Spleen (tissue), 11 donors: ENCODE results near the gene RPL26. TPM values are rescaled to one million over a fixed set of nuclear protein-coding genes. Genes with fewer than 3 reads are reported as not detected.

ENCODE experiments used
- DNase-seq: peaks from one replicate; pipeline ENCODE4 v3.0.0-alpha.2; 2020
- H3K27ac ChIP-seq, 8 donors: fragments of 200-600 bp; sonication (generic) in 7 of 8; 1 replicate in 4 of 8; 2 replicates in 4 of 8; pipeline versions ENCODE4 v1.5.0 to v1.8.0; 2016 to 2021; ENCODE audit warnings: inconsistent platforms in 4 of 8, mild to moderate bottlenecking in 4 of 8, moderate library complexity in 1 of 8
- H3K27me3 ChIP-seq, 7 donors: fragments of 200-600 bp; sonication (generic) in 6 of 7; replicated peaks in 1 of 7; 1 replicate in 4 of 7; 2 replicates in 3 of 7; pipeline versions ENCODE4 v1.5.0 to v1.8.0; 2016 to 2021; ENCODE audit warnings: inconsistent platforms in 3 of 7, mild to moderate bottlenecking in 1 of 7
- H3K36me3 ChIP-seq, 6 donors: fragments of 200-600 bp; sonication (generic) in 5 of 6; 1 replicate in 4 of 6; 2 replicates in 2 of 6; pipeline versions ENCODE4 v1.5.0 to v1.8.0; 2016 to 2021; ENCODE audit warnings: inconsistent platforms in 2 of 6
- H3K4me1 ChIP-seq, 6 donors: fragments of 200-600 bp; sonication (generic) in 5 of 6; 1 replicate in 3 of 6; 2 replicates in 3 of 6; pipeline versions ENCODE4 v1.5.0 to v1.8.0; 2016 to 2021; ENCODE audit warnings: inconsistent platforms in 3 of 6
- H3K4me3 ChIP-seq, 8 donors: fragments of 200-600 bp; sonication (generic) in 7 of 8; 1 replicate in 4 of 8; 2 replicates in 4 of 8; pipeline versions ENCODE4 v1.5.0 to v1.8.0; 2016 to 2021; ENCODE audit warnings: inconsistent platforms in 4 of 8, mild to moderate bottlenecking in 4 of 8, moderate library complexity in 2 of 8
- H3K9me3 ChIP-seq, 8 donors: fragments of 200-600 bp; sonication (generic) in 7 of 8; 1 replicate in 4 of 8; 2 replicates in 4 of 8; pipeline versions ENCODE4 v1.5.0 to v1.8.0; 2016 to 2021; ENCODE audit warnings: inconsistent platforms in 4 of 8
- CTCF ChIP-seq, 11 experiments: fragments of 200-600 bp in 7 of 11; fragments of 450-650 bp in 4 of 11; sonication (generic) in 4 of 11; IDR thresholded peaks in 8 of 11; conservative IDR thresholded peaks in 3 of 11; 1 replicate in 7 of 11; 2 replicates in 4 of 11; pipeline versions ENCODE4 v1.4.0 to v1.8.0; 2016 to 2021; ENCODE audit warnings: antibody characterized with exemption in 11 of 11, inconsistent platforms in 4 of 11, mild to moderate bottlenecking in 1 of 11
- POLR2A ChIP-seq, 3 donors: fragments of 450-650 bp; IDR thresholded peaks; one replicate each; pipeline ENCODE4 v1.5.1; 2017; ENCODE audit warnings: antibody characterized with exemption in 3 of 3, mild to moderate bottlenecking in 1 of 3
- POLR2AphosphoS5 ChIP-seq, 3 donors: sonication (generic); formaldehyde crosslinking; IDR thresholded peaks; one replicate each; pipeline ENCODE4 v1.5.1; 2017; ENCODE audit warnings: antibody characterized with exemption in 3 of 3
- WGBS, 5 donors: extraction: QIAGEN DNeasy Blood & Tissue Kit in 3 of 5; methylation state at CpG; one replicate each; pipeline versions ENCODE4 v1.1.5 to v1.1.7; 2013 to 2018; 5-methylcytosine and 5-hydroxymethylcytosine counted together
- intact Hi-C: fragments of 100-400 bp; cut with DNase I; formaldehyde crosslinking; loops from one replicate; pipeline ENCODE4 v1.15.0; 2023; ENCODE audit warnings: low total_unique reads
- polyA plus RNA-seq, 3 donors: library from polyadenylated mRNA; stranded (reverse); fragments of 200-250 nt; gene quantifications; one replicate each; pipeline ENCODE4 v1.2.1, GENCODE V29; 2013
- total RNA-seq, 7 donors: library from RNA; depleted of rRNA in 3 of 7; stranded (reverse); fragments of >200 nt in 3 of 7; fragmentation: NEBNext Ultra II Directional in 4 of 7; extraction: Animal tissue kit (Norgen Biotek cat#: 25700) in 4 of 7; gene quantifications; one replicate each; pipeline versions ENCODE4 v1.1.0 to v1.2.1, GENCODE V29; 2016 to 2021
- donor health status: healthy with polysubstance abuse.
- donor health status: DM: no; HTN: no; CAD: no; lungs with moderate emphysema.
- donor health status: DM: no; HTN: no; CAD: no.
- donor health status: Bipolar disorder and iron deficiency.
- donor health status: healthy.
- donor health status: DM: no; HTN: no; CAD: no.
- donor health status: DM: yes; HTN: yes; CAD: no.

RPL26 gene
- total and polyA plus RNA-seq, 10 donors, result 1,067 to 7,063 (median 3,227) TPM

- Histone ChIP-seq H3K36me3 (no peaks in the 10 kb centered on the region), H3K9me3 (no peaks in the 10 kb centered on the region), H3K4me1 (peaks cover 12 to 40% (median 16%) of the 10 kb centered on the region in 6 donors), H3K27me3 (peaks cover 0 to 7% (median 0%) of the 10 kb centered on the region in 7 donors), H3K27ac (peak overlapping the region in 2 of 8 donors; percentile 42 to 55), H3K4me3 (no peak overlapping the region)
- DNase-seq, result no peak
- WGBS, 5 donors, result 80 to 93% (median 85%) methylated on average over 7 of the region's 7 CpGs
- no peak for TF ChIP-seq POLR2A (IDR thresholded peaks at IDR 0.05)
- no peak for TF ChIP-seq POLR2AphosphoS5 (IDR thresholded peaks at IDR 0.05)
- TF ChIP-seq CTCF (IDR thresholded peaks at IDR 0.05 in 8 of 11, conservative IDR thresholded peaks at IDR 0.05 in 3 of 11), result no peak
- intact Hi-C loops, result no loop called here
Observed at GRCh38 chr17:8387914-8388651, 5.1 kb upstream of the RPL26 start.

GRCh38 chr17:8386841-8387240 lies 3.8 kb upstream of the RPL26 start:
- H3K4me1 ChIP-seq, result peaks cover 18 to 44% (median 21%) of the 10 kb centered on the region in 6 donors
- H3K27ac ChIP-seq, result no peak overlapping the region
- 65 to 87% (median 77%) methylated on average over 6 of the region's 6 CpGs for WGBS, 5 donors
- peaks cover 0 to 3% (median under 1%) of the 10 kb centered on the region in 6 donors for H3K36me3 ChIP-seq
- DNase-seq, result no peak
- TF ChIP-seq CTCF (IDR thresholded peaks at IDR 0.05 in 8 of 11, conservative IDR thresholded peaks at IDR 0.05 in 3 of 11) (no peak), POLR2A (IDR thresholded peaks at IDR 0.05) (no peak), POLR2AphosphoS5 (IDR thresholded peaks at IDR 0.05) (no peak)
- no peak overlapping the region for H3K4me3 ChIP-seq
- no peaks in the 10 kb centered on the region for H3K27me3 ChIP-seq
- H3K9me3 ChIP-seq, result no peaks in the 10 kb centered on the region
- intact Hi-C loops, result no loop called here

GRCh38 chr17:8384801-8385378 lies 1.9 kb upstream of the RPL26 start:
- peaks cover 35 to 63% (median 41%) of the 10 kb centered on the region in 6 donors for H3K4me1 ChIP-seq
- peaks cover 0 to 22% (median 20%) of the 10 kb centered on the region in 6 donors for H3K36me3 ChIP-seq
- H3K27ac ChIP-seq, result peak overlapping the region in 3 of 8 donors; percentile 22 to 62 (median 47)
- no peaks in the 10 kb centered on the region for H3K9me3 ChIP-seq
- DNase-seq, result no peak
- H3K27me3 ChIP-seq, result no peaks in the 10 kb centered on the region
- TF ChIP-seq POLR2AphosphoS5 (IDR thresholded peaks at IDR 0.05) (no peak), CTCF (IDR thresholded peaks at IDR 0.05 in 8 of 11, conservative IDR thresholded peaks at IDR 0.05 in 3 of 11) (no peak), POLR2A (IDR thresholded peaks at IDR 0.05) (no peak)
- 70 to 87% (median 74%) methylated on average over 12 of the region's 12 CpGs for WGBS, 5 donors
- intact Hi-C loops, result no loop called here
- peak overlapping the region in 1 of 8 donors; percentile 95 for H3K4me3 ChIP-seq

- peak in 1 of 3 donors; percentile 53 for TF ChIP-seq POLR2A (IDR thresholded peaks at IDR 0.05)
- TF ChIP-seq POLR2AphosphoS5 (IDR thresholded peaks at IDR 0.05), result peak in 1 of 3 donors; percentile 92
- no peak for TF ChIP-seq CTCF (IDR thresholded peaks at IDR 0.05 in 8 of 11, conservative IDR thresholded peaks at IDR 0.05 in 3 of 11)
- H3K27ac ChIP-seq, result peak overlapping the region; percentile 76 to 97 (median 93)
- 0 to 2% (median 1%) methylated on average over 14 to 15 of the region's 15 CpGs for WGBS, 5 donors
- H3K9me3 ChIP-seq, result no peaks in the 10 kb centered on the region
- peaks cover 36 to 74% (median 54%) of the 10 kb centered on the region in 6 donors for H3K4me1 ChIP-seq
- H3K27me3 ChIP-seq, result no peaks in the 10 kb centered on the region
- intact Hi-C loops, result no loop called here
- peak overlapping the region; percentile 70 to 95 (median 84) for H3K4me3 ChIP-seq
- peaks cover 0 to 43% (median 41%) of the 10 kb centered on the region in 6 donors for H3K36me3 ChIP-seq
- DNase-seq, result no peak
Observed at GRCh38 chr17:8382880-8383142, 182 bp downstream of the RPL26 start.
